Activated T-cell treated with anti-CD3 and anti-CD28 coated beads, Interleukin-2, amount 50 U/mL, for 24 hours (primary cell): ENCODE results near the gene GPR27.
A peak's percentile ranks its signal among the peaks of the same experiment; 100 is the strongest.

Experiments used
- DNase-seq: peaks from one replicate; pipeline ENCODE4 v3.0.0-alpha.2; 2020
- H3K27ac Mint-ChIP-seq: 2 replicates; pipeline ENCODE4 v1.8.0; 2020; ENCODE audit warnings: mild to moderate bottlenecking, mixed read lengths
- H3K27me3 Mint-ChIP-seq: 2 replicates; pipeline ENCODE4 v1.8.0; 2020; ENCODE audit warnings: mixed read lengths
- H3K36me3 Mint-ChIP-seq: 2 replicates; pipeline ENCODE4 v1.8.0; 2020; ENCODE audit warnings: low read depth, mixed read lengths
- H3K4me1 Mint-ChIP-seq: 2 replicates; pipeline ENCODE4 v1.8.0; 2020; ENCODE audit warnings: low read depth, mixed read lengths
- H3K4me3 Mint-ChIP-seq: 2 replicates; pipeline ENCODE4 v1.8.0; 2020; ENCODE audit warnings: mild to moderate bottlenecking, moderate library complexity, mixed read lengths
- H3K9me3 Mint-ChIP-seq: 2 replicates; pipeline ENCODE4 v1.8.0; 2020; ENCODE audit warnings: mixed read lengths

The GPR27 gene

GRCh38 chr3:71785532-71786216, 32.0 kb downstream of the GPR27 start:
- Mint-ChIP-seq H3K4me3 (peak overlapping the region; percentile 65), H3K4me1 (peaks cover 13% of the 10 kb centered on the region), H3K27ac (no peak overlapping the region), H3K36me3 (no peaks in the 10 kb centered on the region), H3K27me3 (peaks cover 59% of the 10 kb centered on the region), H3K9me3 (no peaks in the 10 kb centered on the region)
- DNase-seq, result no peak

GRCh38 chr3:71786217-71786549, 32.5 kb downstream of the GPR27 start:
- Mint-ChIP-seq H3K9me3 (no peaks in the 10 kb centered on the region), H3K4me3 (peak overlapping the region; percentile 65), H3K27me3 (peaks cover 55% of the 10 kb centered on the region)

GRCh38 chr3:71786551-71786950, 32.9 kb downstream of the GPR27 start:
- peaks cover 52% of the 10 kb centered on the region for H3K27me3 Mint-ChIP-seq
- no peaks in the 10 kb centered on the region for H3K9me3 Mint-ChIP-seq
- no peak overlapping the region for H3K27ac Mint-ChIP-seq
- no peaks in the 10 kb centered on the region for H3K36me3 Mint-ChIP-seq
- peaks cover 13% of the 10 kb centered on the region for H3K4me1 Mint-ChIP-seq
- no peak overlapping the region for H3K4me3 Mint-ChIP-seq
- DNase-seq, result no peak

More at GRCh38 chr3:71786217-71786549, 32.5 kb downstream of the GPR27 start:
- Mint-ChIP-seq H3K36me3 (no peaks in the 10 kb centered on the region), H3K27ac (no peak overlapping the region), H3K4me1 (peaks cover 13% of the 10 kb centered on the region)
- no peak for DNase-seq

GRCh38 chr3:71787851-71788405, 34.3 kb downstream of the GPR27 start:
- no peak overlapping the region for H3K4me3 Mint-ChIP-seq

GRCh38 chr3:71789922-71790321, 36.3 kb downstream of the GPR27 start:
- peaks cover 22% of the 10 kb centered on the region for H3K27me3 Mint-ChIP-seq
- peaks cover 5% of the 10 kb centered on the region for H3K4me1 Mint-ChIP-seq
- no peak overlapping the region for H3K27ac Mint-ChIP-seq
- H3K36me3 Mint-ChIP-seq, result no peaks in the 10 kb centered on the region
- no peak overlapping the region for H3K4me3 Mint-ChIP-seq
- DNase-seq, result no peak
- no peaks in the 10 kb centered on the region for H3K9me3 Mint-ChIP-seq

More at GRCh38 chr3:71787851-71788405, 34.3 kb downstream of the GPR27 start:
- Mint-ChIP-seq H3K27ac (no peak overlapping the region), H3K36me3 (no peaks in the 10 kb centered on the region), H3K27me3 (peaks cover 39% of the 10 kb centered on the region), H3K9me3 (no peaks in the 10 kb centered on the region), H3K4me1 (peaks cover 13% of the 10 kb centered on the region)
- DNase-seq, result no peak

GRCh38 chr3:71791634-71792033, 38.0 kb downstream of the GPR27 start:
- peaks cover 7% of the 10 kb centered on the region for H3K27me3 Mint-ChIP-seq
- DNase-seq, result no peak
- H3K27ac Mint-ChIP-seq, result no peak overlapping the region
- H3K4me1 Mint-ChIP-seq, result no peaks in the 10 kb centered on the region
- H3K4me3 Mint-ChIP-seq, result no peak overlapping the region
- no peaks in the 10 kb centered on the region for H3K36me3 Mint-ChIP-seq
- no peaks in the 10 kb centered on the region for H3K9me3 Mint-ChIP-seq

GRCh38 chr3:71796290-71796689, 42.6 kb downstream of the GPR27 start:
- Mint-ChIP-seq H3K9me3 (no peaks in the 10 kb centered on the region), H3K4me3 (no peak overlapping the region), H3K27ac (no peak overlapping the region), H3K4me1 (no peaks in the 10 kb centered on the region), H3K27me3 (peaks cover 5% of the 10 kb centered on the region), H3K36me3 (no peaks in the 10 kb centered on the region)
- no peak for DNase-seq

GRCh38 chr3:71797455-71797854, 43.8 kb downstream of the GPR27 start:
- no peak for DNase-seq

GRCh38 chr3:71800023-71800422, 46.4 kb downstream of the GPR27 start:
- no peak for DNase-seq
- no peaks in the 10 kb centered on the region for H3K36me3 Mint-ChIP-seq
- no peaks in the 10 kb centered on the region for H3K9me3 Mint-ChIP-seq
- no peak overlapping the region for H3K27ac Mint-ChIP-seq
- H3K27me3 Mint-ChIP-seq, result peaks cover 5% of the 10 kb centered on the region
- H3K4me3 Mint-ChIP-seq, result no peak overlapping the region
- H3K4me1 Mint-ChIP-seq, result no peaks in the 10 kb centered on the region

More at GRCh38 chr3:71797455-71797854, 43.8 kb downstream of the GPR27 start:
- Mint-ChIP-seq H3K36me3 (no peaks in the 10 kb centered on the region), H3K4me3 (no peak overlapping the region), H3K27me3 (peaks cover 5% of the 10 kb centered on the region), H3K4me1 (no peaks in the 10 kb centered on the region), H3K9me3 (no peaks in the 10 kb centered on the region), H3K27ac (no peak overlapping the region)

- Mint-ChIP-seq H3K27me3 (peaks cover 5% of the 10 kb centered on the region), H3K36me3 (no peaks in the 10 kb centered on the region), H3K9me3 (no peaks in the 10 kb centered on the region), H3K4me3 (no peak overlapping the region), H3K27ac (no peak overlapping the region), H3K4me1 (no peaks in the 10 kb centered on the region)
- DNase-seq, result no peak
These were observed 48.3 kb downstream of the GPR27 start for GRCh38 chr3:71801986-71802385.

GRCh38 chr3:71803248-71803647, 49.6 kb downstream of the GPR27 start:
- Mint-ChIP-seq H3K27me3 (peaks cover 5% of the 10 kb centered on the region), H3K4me1 (no peaks in the 10 kb centered on the region), H3K36me3 (no peaks in the 10 kb centered on the region), H3K9me3 (no peaks in the 10 kb centered on the region), H3K4me3 (no peak overlapping the region), H3K27ac (no peak overlapping the region)
- no peak for DNase-seq

- Mint-ChIP-seq H3K36me3 (no peaks in the 10 kb centered on the region), H3K27ac (no peak overlapping the region), H3K4me3 (no peak overlapping the region), H3K9me3 (no peaks in the 10 kb centered on the region), H3K4me1 (no peaks in the 10 kb centered on the region), H3K27me3 (peaks cover 5% of the 10 kb centered on the region)
- no peak for DNase-seq
These were observed 51.5 kb downstream of the GPR27 start for GRCh38 chr3:71805199-71805598.

- no peaks in the 10 kb centered on the region for H3K4me1 Mint-ChIP-seq
- peaks cover 4% of the 10 kb centered on the region for H3K27me3 Mint-ChIP-seq
- no peak overlapping the region for H3K27ac Mint-ChIP-seq
- no peak for DNase-seq
- H3K4me3 Mint-ChIP-seq, result no peak overlapping the region
- no peaks in the 10 kb centered on the region for H3K36me3 Mint-ChIP-seq
- H3K9me3 Mint-ChIP-seq, result no peaks in the 10 kb centered on the region
These were observed 52.0 kb downstream of the GPR27 start for GRCh38 chr3:71805691-71806090.
